ENCODE results near the gene CARNS1. TPM values are rescaled to one million over a fixed set of nuclear protein-coding genes. Genes with fewer than 3 reads are reported as not detected.
A peak's percentile ranks its signal among the peaks of the same experiment; 100 is the strongest.

The CARNS1 gene
- total and polyA plus RNA-seq, 2 experiments from 2014 or later = 2.4 to 7.7 TPM

DNA sequence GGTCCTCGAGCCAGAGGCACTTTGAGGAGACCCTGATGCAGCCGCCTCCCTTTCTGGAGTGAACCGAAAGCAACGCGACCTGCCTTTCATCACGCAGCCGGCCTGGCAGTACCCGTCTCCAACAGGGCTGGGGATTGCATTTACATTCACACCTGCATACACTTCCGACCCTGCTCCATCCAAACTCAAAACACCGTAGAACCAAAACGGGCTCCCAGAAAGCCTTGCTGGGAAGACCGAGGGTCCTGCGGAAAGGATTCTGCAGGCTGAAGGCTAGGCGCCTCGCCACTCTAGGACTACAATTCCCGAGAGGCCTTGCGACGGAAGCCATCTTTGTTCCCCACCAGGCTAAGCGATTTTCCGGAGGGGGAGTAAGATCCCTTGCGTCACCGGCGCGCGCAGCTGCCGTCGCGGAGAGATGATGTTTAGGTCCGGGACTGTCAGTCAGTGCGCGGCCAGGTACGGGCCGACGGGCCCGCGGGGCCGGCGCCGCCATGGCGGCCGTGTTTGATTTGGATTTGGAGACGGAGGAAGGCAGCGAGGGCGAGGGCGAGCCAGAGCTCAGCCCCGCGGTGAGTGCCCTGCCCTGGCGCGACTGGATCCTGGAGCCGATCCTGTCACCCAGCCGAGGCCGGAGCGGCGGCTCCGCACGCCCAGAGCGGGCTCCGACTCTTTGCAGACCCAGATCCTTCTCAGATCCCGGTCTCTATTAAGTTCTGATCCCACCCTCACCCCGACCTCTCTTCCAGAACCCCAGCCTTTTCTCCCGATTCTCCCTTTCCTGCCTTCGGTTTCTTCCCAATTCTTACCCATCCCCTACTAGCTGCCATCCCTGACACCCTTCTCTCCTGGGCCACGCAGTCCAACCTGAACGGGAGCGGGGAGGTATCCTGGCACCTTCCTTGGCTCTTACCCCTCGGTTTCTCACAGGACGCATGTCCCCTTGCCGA lies 12.8 kb downstream of the CARNS1 start, which contains the start of gene RPS6KB2:
Gene RPS6KB2 (plus strand): TSS at position 443 of the 950 bp plus-strand sequence. CDS start 52 bp downstream, at position 495.
- 3% methylated on average over 68 of the region's 68 CpGs for WGBS (ENCODE audit: low lambda C conversion rate, missing lambda C conversion rate)
- no peaks in the 10 kb centered on the region for H3K9me2 ChIP-seq (replicated peaks; ENCODE audit: insufficient read depth)
- H2AFZ ChIP-seq = peak within 1 kb of the TSS; percentile 57

DNA sequence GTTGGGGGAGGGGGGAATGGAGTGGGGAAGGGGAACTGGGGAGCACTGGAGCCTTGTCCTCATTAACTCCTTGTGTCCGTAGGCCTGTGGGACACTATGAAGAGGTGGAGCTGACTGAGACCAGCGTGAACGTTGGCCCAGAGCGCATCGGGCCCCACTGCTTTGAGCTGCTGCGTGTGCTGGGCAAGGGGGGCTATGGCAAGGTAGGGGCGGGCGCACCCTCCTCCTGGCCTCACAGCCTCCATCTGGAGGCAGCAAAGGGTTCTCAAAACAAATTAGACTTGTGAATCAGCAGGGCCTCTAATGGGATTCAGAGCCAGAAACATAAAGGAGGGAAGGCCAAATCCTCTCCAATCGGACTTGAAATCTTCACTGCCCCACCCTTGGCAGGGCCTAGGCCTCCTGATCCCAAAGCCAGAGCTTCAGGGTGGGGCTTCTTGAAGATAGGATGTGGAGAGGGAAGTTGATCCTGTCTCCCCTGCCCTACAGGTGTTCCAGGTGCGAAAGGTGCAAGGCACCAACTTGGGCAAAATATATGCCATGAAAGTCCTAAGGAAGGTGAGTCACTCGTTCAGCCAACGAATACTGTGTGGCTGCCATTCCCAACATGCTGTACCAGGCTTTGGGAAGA lies 13.7 kb downstream of the CARNS1 start:
- 71% methylated on average over 9 of the region's 12 CpGs for WGBS (ENCODE audit: low lambda C conversion rate, missing lambda C conversion rate)
- Histone ChIP-seq H3K36me3 (replicated peaks; ENCODE audit: insufficient read depth, low read depth) (no peaks in the 10 kb centered on the region), H3K79me2 (peaks cover 24% of the 10 kb centered on the region), H2AFZ (peak overlapping the region; percentile 57), H4K20me1 (ENCODE audit: insufficient read depth, poor library complexity, severe bottlenecking) (no peaks in the 10 kb centered on the region), H3K27me3 (no peaks in the 10 kb centered on the region), H3K27ac (peak overlapping the region; percentile 84), H3K4me2 (peak overlapping the region; percentile 96), H3K4me3 (peak overlapping the region; percentile 86), H3K9me2 (replicated peaks; ENCODE audit: insufficient read depth) (no peaks in the 10 kb centered on the region), H3K9me3 (ENCODE audit: low read depth) (no peaks in the 10 kb centered on the region), H3K4me1 (ENCODE audit: insufficient read depth) (peaks cover 10% of the 10 kb centered on the region)
- TF ChIP-seq EZH2phosphoT487 (IDR thresholded peaks at IDR 0.05; ENCODE audit: low read depth, severe bottlenecking, unreplicated experiment) (no peak), EZH2 (IDR thresholded peaks at IDR 0.05; ENCODE audit: borderline replicate concordance) (no peak)
- TF ChIP-seq, protein P1, sequence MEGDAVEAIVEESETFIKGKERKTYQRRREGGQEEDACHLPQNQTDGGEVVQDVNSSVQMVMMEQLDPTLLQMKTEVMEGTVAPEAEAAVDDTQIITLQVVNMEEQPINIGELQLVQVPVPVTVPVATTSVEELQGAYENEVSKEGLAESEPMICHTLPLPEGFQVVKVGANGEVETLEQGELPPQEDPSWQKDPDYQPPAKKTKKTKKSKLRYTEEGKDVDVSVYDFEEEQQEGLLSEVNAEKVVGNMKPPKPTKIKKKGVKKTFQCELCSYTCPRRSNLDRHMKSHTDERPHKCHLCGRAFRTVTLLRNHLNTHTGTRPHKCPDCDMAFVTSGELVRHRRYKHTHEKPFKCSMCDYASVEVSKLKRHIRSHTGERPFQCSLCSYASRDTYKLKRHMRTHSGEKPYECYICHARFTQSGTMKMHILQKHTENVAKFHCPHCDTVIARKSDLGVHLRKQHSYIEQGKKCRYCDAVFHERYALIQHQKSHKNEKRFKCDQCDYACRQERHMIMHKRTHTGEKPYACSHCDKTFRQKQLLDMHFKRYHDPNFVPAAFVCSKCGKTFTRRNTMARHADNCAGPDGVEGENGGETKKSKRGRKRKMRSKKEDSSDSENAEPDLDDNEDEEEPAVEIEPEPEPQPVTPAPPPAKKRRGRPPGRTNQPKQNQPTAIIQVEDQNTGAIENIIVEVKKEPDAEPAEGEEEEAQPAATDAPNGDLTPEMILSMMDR (IDR thresholded peaks at IDR 0.05; ENCODE audit: poor library complexity) = no peak
- no peak for DNase-seq (ENCODE audit: low spot score)

More for the DNA sequence above, 12.8 kb downstream of the CARNS1 start, which contains the start of gene RPS6KB2:
- Histone ChIP-seq H3K27ac (peak within 1 kb of the TSS; percentile 84), H3K27me3 (no peaks in the 10 kb centered on the region), H4K20me1 (ENCODE audit: insufficient read depth, poor library complexity, severe bottlenecking) (no peaks in the 10 kb centered on the region), H3K36me3 (replicated peaks; ENCODE audit: insufficient read depth, low read depth) (no peaks in the 10 kb centered on the region), H3K4me2 (peak within 1 kb of the TSS; percentile 96), H3K79me2 (peaks cover 24% of the 10 kb centered on the region), H3K4me1 (ENCODE audit: insufficient read depth) (peaks cover 10% of the 10 kb centered on the region), H3K4me3 (peak within 1 kb of the TSS; percentile 86), H3K9me3 (ENCODE audit: low read depth) (no peaks in the 10 kb centered on the region)
- peak; percentile 98 for DNase-seq (ENCODE audit: low spot score)
- TF ChIP-seq, protein P1 (IDR thresholded peaks at IDR 0.05; ENCODE audit: poor library complexity) = no peak
- TF ChIP-seq EZH2phosphoT487 (IDR thresholded peaks at IDR 0.05; ENCODE audit: low read depth, severe bottlenecking, unreplicated experiment) = no peak
- TF ChIP-seq EZH2 (IDR thresholded peaks at IDR 0.05; ENCODE audit: borderline replicate concordance) = no peak

GRCh38 chr11:67429722-67430121 lies 14.2 kb downstream of the CARNS1 start:
- no peaks in the 10 kb centered on the region for H4K20me1 ChIP-seq (ENCODE audit: insufficient read depth, poor library complexity, severe bottlenecking)
- no peak for DNase-seq (ENCODE audit: low spot score)
- WGBS (ENCODE audit: low lambda C conversion rate, missing lambda C conversion rate) = 93% methylated on average over 11 of the region's 11 CpGs
- peak overlapping the region; percentile 96 for H3K4me2 ChIP-seq
- no peak overlapping the region for H3K27ac ChIP-seq
- no peaks in the 10 kb centered on the region for H3K36me3 ChIP-seq (replicated peaks; ENCODE audit: insufficient read depth, low read depth)
- TF ChIP-seq, protein P1 (IDR thresholded peaks at IDR 0.05; ENCODE audit: poor library complexity) = no peak
- TF ChIP-seq EZH2phosphoT487 (IDR thresholded peaks at IDR 0.05; ENCODE audit: low read depth, severe bottlenecking, unreplicated experiment) (no peak), EZH2 (IDR thresholded peaks at IDR 0.05; ENCODE audit: borderline replicate concordance) (no peak)
- no peak overlapping the region for H2AFZ ChIP-seq
- no peak overlapping the region for H3K4me3 ChIP-seq
- peaks cover 24% of the 10 kb centered on the region for H3K79me2 ChIP-seq
- H3K4me1 ChIP-seq (ENCODE audit: insufficient read depth) = peaks cover 10% of the 10 kb centered on the region
- H3K27me3 ChIP-seq = no peaks in the 10 kb centered on the region
- H3K9me2 ChIP-seq (replicated peaks; ENCODE audit: insufficient read depth) = no peaks in the 10 kb centered on the region
- no peaks in the 10 kb centered on the region for H3K9me3 ChIP-seq (ENCODE audit: low read depth)

All from hepatocyte (in vitro differentiated cells).